Ectodermal cell (in vitro differentiated cells): ENCODE data around the gene BARHL1.

Experiments
- H3K27ac ChIP-seq: 2 replicates; pipeline ENCODE4 v1.7.0; 2013; ENCODE audit warnings: mild to moderate bottlenecking, low read depth, low read length; ENCODE audit not compliant: insufficient read depth, poor library complexity, severe bottlenecking
- H3K27me3 ChIP-seq: 2 replicates; pipeline ENCODE4 v1.7.0; 2013; ENCODE audit warnings: mild to moderate bottlenecking, low read length; ENCODE audit not compliant: insufficient read depth, control insufficient read depth, poor library complexity, severe bottlenecking
- H3K36me3 ChIP-seq: one replicate; pipeline ENCODE4 v1.7.0; 2013; ENCODE audit warnings: low read length; ENCODE audit not compliant: control insufficient read depth, insufficient read depth
- H3K4me1 ChIP-seq: one replicate; pipeline ENCODE4 v1.7.0; 2013; ENCODE audit warnings: low read length; ENCODE audit not compliant: control insufficient read depth, insufficient read depth
- H3K4me3 ChIP-seq: 2 replicates; pipeline ENCODE4 v1.7.0; 2013; ENCODE audit warnings: low read depth, low read length, control low read depth; ENCODE audit not compliant: insufficient read depth
- H3K9me3 ChIP-seq: 2 replicates; pipeline ENCODE4 v1.7.0; 2013; ENCODE audit warnings: mild to moderate bottlenecking, low read length, moderate library complexity; ENCODE audit not compliant: control insufficient read depth
- WGBS, 2 experiments: methylation state at CpG; one replicate each; pipeline ENCODE4 v1.1.7; 2013; ENCODE audit warnings: missing lambda C conversion rate in 2 of 2; 5-methylcytosine and 5-hydroxymethylcytosine counted together

The BARHL1 gene

DNA sequence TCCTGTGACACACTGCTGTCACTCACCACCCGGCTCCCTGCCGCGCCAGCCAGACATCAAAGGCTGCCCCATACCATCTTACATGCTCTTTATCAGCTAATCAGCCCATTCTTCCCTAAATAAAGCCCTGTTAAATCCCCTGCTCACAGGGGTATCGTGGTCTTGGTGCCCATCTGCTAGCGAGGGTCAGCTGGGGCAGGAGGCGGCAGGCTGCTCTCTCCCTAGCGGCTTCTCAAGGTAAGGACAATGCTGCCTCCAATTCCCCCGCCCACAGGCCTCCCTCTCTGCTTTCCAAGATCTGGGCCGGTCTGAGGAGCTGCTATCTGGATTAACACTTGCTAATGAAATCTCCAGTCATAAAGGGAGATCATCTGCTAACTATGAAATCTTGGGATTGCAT lies 26.8 kb downstream of the BARHL1 start:
- Histone ChIP-seq H3K4me3 (no peak overlapping the region), H3K27ac (peak overlapping the region; percentile 60), H3K4me1 (peaks cover 39% of the 10 kb centered on the region), H3K9me3 (no peaks in the 10 kb centered on the region), H3K36me3 (peaks cover 12% of the 10 kb centered on the region), H3K27me3 (peaks cover 22% of the 10 kb centered on the region)
- WGBS, 2 experiments: 21 to 29% methylated on average over 9 of the region's 9 CpGs

DNA sequence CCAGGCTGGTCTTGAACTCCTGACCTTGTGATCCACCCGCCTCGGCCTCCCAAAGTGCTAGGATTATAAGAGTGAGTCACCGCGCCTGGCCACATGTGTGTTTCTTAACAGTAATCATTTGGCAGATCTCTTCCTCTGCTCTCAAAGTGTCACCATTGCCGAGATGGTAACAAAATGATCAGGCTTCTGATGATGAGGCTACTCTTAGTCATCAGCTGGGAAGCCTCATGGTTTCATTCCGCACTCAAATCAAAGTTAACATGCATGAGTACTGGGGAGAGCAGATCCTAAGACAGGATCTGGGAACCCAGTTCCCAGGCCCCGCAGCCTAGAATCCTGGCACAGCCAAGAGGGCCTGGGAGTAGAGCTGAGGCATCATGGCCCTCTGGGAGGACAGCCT lies 27.4 kb downstream of the BARHL1 start:
- Histone ChIP-seq H3K27me3 (peaks cover 22% of the 10 kb centered on the region), H3K27ac (no peak overlapping the region), H3K9me3 (no peaks in the 10 kb centered on the region), H3K4me3 (no peak overlapping the region), H3K4me1 (peaks cover 39% of the 10 kb centered on the region), H3K36me3 (peaks cover 15% of the 10 kb centered on the region)
- 95 to 96% methylated on average over 7 of the region's 7 CpGs for WGBS, 2 experiments

- Histone ChIP-seq H3K4me1 (peaks cover 34% of the 10 kb centered on the region), H3K9me3 (no peaks in the 10 kb centered on the region), H3K27ac (no peak overlapping the region), H3K36me3 (peaks cover 19% of the 10 kb centered on the region), H3K27me3 (peaks cover 22% of the 10 kb centered on the region), H3K4me3 (no peak overlapping the region)
- 91% methylated on average over 12 of the region's 12 CpGs for WGBS, 2 experiments
Observed at GRCh38 chr9:132610661-132611060, 28.3 kb downstream of the BARHL1 start.

GRCh38 chr9:132614324-132614723 lies 31.9 kb downstream of the BARHL1 start:
- 80 to 88% methylated on average over 6 of the region's 6 CpGs for WGBS, 2 experiments
- H3K9me3 ChIP-seq: no peaks in the 10 kb centered on the region
- H3K27me3 ChIP-seq: no peaks in the 10 kb centered on the region
- H3K4me3 ChIP-seq: no peak overlapping the region
- H3K27ac ChIP-seq: no peak overlapping the region
- H3K36me3 ChIP-seq: peaks cover 27% of the 10 kb centered on the region
- peaks cover 17% of the 10 kb centered on the region for H3K4me1 ChIP-seq

- no peaks in the 10 kb centered on the region for H3K27me3 ChIP-seq
- peaks cover 17% of the 10 kb centered on the region for H3K4me1 ChIP-seq
- WGBS, 2 experiments: 75 to 84% methylated on average over 2 of the region's 2 CpGs
- no peak overlapping the region for H3K4me3 ChIP-seq
- H3K27ac ChIP-seq: no peak overlapping the region
- H3K36me3 ChIP-seq: peaks cover 20% of the 10 kb centered on the region
- H3K9me3 ChIP-seq: no peaks in the 10 kb centered on the region
Observed at GRCh38 chr9:132615774-132616173, 33.4 kb downstream of the BARHL1 start.

DNA sequence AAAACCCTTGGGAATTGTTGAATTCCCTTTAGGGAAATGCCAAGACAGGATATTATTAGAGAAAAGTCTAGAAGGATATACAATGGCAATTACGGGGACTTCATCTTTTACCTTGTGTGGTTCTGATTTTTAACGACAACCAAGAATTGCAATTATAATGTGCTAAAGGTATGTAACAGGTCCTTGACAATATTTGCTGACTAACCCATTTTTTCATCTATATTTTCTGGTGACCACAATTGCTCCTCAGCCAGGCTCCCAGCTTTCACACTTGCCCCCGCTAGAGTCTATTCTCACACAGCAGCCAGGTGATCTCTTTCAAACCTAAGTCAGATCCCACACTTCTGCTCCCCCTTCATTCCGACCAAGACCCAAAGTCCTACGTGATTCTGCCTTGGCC lies 34.3 kb downstream of the BARHL1 start:
- peaks cover 20% of the 10 kb centered on the region for H3K36me3 ChIP-seq

DNA sequence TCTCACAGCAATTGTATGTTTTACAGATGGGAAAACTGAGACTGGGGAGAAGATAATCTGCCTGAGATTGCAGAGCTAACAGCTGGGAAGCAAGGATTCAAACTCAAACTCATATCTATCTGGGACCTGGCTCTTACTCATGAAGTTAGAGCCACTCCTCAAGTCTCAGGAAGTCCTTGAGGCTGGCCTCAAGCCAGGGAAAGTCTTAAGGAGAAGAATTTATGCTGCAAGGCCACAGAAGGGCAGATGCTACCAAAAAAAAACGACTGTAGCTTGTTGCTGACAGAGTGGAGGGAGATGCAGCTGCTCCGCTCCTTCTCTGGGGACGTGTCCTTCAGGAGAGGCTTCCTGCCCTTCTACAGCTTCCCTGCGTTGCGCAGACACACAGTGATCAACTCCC lies 39.8 kb downstream of the BARHL1 start:
- WGBS, 2 experiments: 88 to 91% methylated on average over 5 of the region's 5 CpGs
- H3K36me3 ChIP-seq: peaks cover 5% of the 10 kb centered on the region
- no peak overlapping the region for H3K27ac ChIP-seq
- no peaks in the 10 kb centered on the region for H3K9me3 ChIP-seq
- H3K4me3 ChIP-seq: no peak overlapping the region
- no peaks in the 10 kb centered on the region for H3K27me3 ChIP-seq
- peaks cover 7% of the 10 kb centered on the region for H3K4me1 ChIP-seq

More for the DNA sequence above, 34.3 kb downstream of the BARHL1 start:
- Histone ChIP-seq H3K27ac (no peak overlapping the region), H3K9me3 (no peaks in the 10 kb centered on the region), H3K4me1 (peaks cover 8% of the 10 kb centered on the region), H3K4me3 (no peak overlapping the region), H3K27me3 (no peaks in the 10 kb centered on the region)
- 90 to 95% methylated on average over 5 of the region's 5 CpGs for WGBS, 2 experiments

DNA sequence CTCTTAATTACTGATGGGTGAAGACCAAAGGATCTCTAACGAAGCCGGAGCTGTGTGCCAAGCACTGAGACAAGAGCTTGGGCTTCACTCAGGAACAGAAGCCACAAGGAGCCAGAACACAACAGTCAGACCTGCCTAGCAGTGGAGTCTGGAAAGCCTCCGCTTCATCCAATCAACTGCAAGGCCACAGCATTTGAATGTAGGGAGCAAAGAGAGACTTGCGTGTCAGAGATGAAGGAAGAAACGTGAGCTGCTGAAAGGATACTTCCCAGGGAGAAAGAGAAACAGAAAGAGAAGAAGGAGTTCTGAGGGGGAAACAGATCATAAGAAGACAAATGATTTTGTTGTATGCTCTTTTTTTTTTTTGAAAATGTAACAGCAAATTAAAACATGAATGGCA lies 43.9 kb downstream of the BARHL1 start:
- H3K27ac ChIP-seq: peak overlapping the region; percentile 8
- H3K36me3 ChIP-seq: peaks cover 18% of the 10 kb centered on the region
- 90 to 93% methylated on average over 5 of the region's 5 CpGs for WGBS, 2 experiments
- H3K4me1 ChIP-seq: no peaks in the 10 kb centered on the region
- H3K27me3 ChIP-seq: no peaks in the 10 kb centered on the region
- no peaks in the 10 kb centered on the region for H3K9me3 ChIP-seq
- no peak overlapping the region for H3K4me3 ChIP-seq

DNA sequence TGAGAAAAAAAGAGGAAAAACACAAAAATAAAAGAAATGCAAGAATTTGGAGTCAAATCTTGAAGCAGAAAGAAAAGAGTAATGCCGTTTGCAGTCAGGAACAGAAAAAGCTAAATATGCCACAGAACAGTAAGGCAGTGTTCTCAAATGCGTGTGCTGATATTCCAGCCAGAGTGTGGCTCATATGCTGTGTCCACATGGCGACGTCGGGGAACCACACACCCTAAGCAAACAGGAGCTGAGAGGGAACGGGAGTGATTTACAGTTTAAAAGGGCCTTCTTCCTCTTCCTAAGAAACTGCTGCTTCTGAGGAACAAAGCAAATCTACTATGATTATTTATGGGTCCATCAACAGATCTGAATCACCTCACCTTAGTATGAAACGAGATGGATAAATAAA lies 44.7 kb downstream of the BARHL1 start:
- Histone ChIP-seq H3K4me3 (no peak overlapping the region), H3K36me3 (peaks cover 18% of the 10 kb centered on the region), H3K4me1 (no peaks in the 10 kb centered on the region), H3K27me3 (no peaks in the 10 kb centered on the region), H3K9me3 (no peaks in the 10 kb centered on the region), H3K27ac (no peak overlapping the region)
- 88 to 95% methylated on average over 7 of the region's 7 CpGs for WGBS, 2 experiments

- Histone ChIP-seq H3K27ac (no peak overlapping the region), H3K4me3 (no peak overlapping the region), H3K36me3 (peaks cover 18% of the 10 kb centered on the region), H3K4me1 (no peaks in the 10 kb centered on the region), H3K9me3 (no peaks in the 10 kb centered on the region), H3K27me3 (no peaks in the 10 kb centered on the region)
- 91 to 92% methylated on average over 11 of the region's 11 CpGs for WGBS, 2 experiments
Observed at GRCh38 chr9:132627594-132627993, 45.2 kb downstream of the BARHL1 start.

- H3K36me3 ChIP-seq: peaks cover 18% of the 10 kb centered on the region
- H3K27ac ChIP-seq: no peak overlapping the region
- H3K4me3 ChIP-seq: no peak overlapping the region
- H3K4me1 ChIP-seq: no peaks in the 10 kb centered on the region
- 94 to 96% methylated on average over 7 to 8 of the region's 8 CpGs for WGBS, 2 experiments
- no peaks in the 10 kb centered on the region for H3K9me3 ChIP-seq
- H3K27me3 ChIP-seq: no peaks in the 10 kb centered on the region
Observed at GRCh38 chr9:132628746-132629145, 46.3 kb downstream of the BARHL1 start.
